ENCODE measurements around the gene PALM.
A peak's percentile ranks its signal among the peaks of the same experiment; 100 is the strongest.

PALM gene

DNA sequence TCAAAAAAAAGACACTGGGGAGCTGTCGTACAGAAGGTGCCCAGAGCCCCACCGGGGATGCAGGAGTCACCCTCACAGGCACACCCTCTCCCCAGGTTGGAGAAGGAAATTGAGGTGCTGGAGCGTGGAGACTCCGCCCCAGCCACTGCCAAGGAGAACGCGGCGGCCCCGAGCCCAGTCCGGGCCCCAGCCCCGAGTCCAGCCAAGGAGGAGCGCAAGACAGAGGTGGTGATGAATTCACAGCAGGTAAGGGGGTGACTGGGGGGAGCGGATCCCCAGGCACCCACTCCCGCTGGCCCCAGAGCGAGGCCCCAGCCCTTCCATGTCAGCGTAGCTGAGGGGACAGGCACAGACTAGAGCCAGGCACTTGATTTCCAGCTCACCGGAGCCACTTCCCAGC, 22.3 kb downstream of the PALM start:
- TF ChIP-seq CTCF (conservative IDR thresholded peaks at IDR 0.05; ENCODE audit: low read depth, low read length), result no peak
- DNase-seq (ENCODE audit: low read depth), result no peak

GRCh38 chr19:732148-733069, 23.7 kb downstream of the PALM start:
- TF ChIP-seq CTCF (conservative IDR thresholded peaks at IDR 0.05; ENCODE audit: low read depth, low read length), result no peak
- DNase-seq (ENCODE audit: low read depth), result no peak
- H3K4me3 ChIP-seq (ENCODE audit: low read depth, low read length), result no peak overlapping the region

More for the DNA sequence above, 22.3 kb downstream of the PALM start:
- H3K4me3 ChIP-seq (ENCODE audit: low read depth, low read length), result no peak overlapping the region

DNA sequence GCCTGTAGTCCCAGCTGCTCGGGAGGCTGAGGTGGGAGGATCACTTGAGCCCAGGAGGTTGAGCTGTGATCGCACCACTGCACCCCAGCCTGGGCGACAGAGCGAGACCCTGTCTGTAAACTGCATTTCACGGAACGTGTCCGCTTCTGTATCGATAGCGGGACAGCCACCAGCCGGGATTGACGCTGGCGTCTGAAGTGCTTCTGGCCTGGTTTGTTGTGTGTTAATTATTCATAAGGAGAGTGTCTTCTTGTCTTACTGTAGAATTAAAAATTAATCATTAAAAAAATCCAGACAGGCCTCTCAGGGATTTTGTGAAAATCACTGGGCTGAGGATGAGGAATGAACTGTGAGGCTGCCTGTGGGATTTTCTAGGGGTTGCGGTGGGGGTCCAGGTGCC, 26.0 kb downstream of the PALM start:
- H3K4me3 ChIP-seq (ENCODE audit: low read depth, low read length), result no peak overlapping the region
- DNase-seq (ENCODE audit: low read depth), result no peak
- TF ChIP-seq CTCF (conservative IDR thresholded peaks at IDR 0.05; ENCODE audit: low read depth, low read length), result no peak

GRCh38 chr19:736125-736524, 27.4 kb downstream of the PALM start:
- TF ChIP-seq CTCF (conservative IDR thresholded peaks at IDR 0.05; ENCODE audit: low read depth, low read length), result no peak
- no peak overlapping the region for H3K4me3 ChIP-seq (ENCODE audit: low read depth, low read length)
- no peak for DNase-seq (ENCODE audit: low read depth)

DNA sequence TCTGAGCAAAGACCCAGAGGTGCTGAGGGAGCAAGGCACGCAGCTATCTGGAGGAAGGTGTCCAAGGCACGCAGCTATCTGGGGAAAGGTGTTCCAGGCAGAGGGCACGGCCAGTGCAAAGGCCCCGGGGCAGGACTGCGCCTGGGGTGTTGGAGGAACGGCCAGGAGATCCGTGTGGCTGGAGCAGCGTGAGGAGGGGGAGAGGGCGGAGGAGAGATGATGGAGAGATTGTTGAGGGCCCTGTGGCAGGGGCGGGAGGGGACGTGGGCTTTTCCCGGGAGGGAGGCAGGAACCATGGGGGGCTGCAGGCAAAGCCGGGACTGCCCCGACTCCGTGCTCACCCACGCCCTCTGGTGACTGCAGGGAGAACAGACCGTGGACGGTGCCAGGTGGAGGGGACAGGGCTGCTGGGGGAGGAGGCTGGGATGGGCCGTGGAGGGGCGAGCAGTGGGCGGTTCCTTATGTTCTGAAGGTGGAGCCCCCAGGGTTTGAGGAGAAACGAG, 28.9 kb downstream of the PALM start:
- TF ChIP-seq CTCF (conservative IDR thresholded peaks at IDR 0.05; ENCODE audit: low read depth, low read length), result peak; percentile 77
- no peak overlapping the region for H3K4me3 ChIP-seq (ENCODE audit: low read depth, low read length)
- DNase-seq (ENCODE audit: low read depth), result peak; percentile 50

DNA sequence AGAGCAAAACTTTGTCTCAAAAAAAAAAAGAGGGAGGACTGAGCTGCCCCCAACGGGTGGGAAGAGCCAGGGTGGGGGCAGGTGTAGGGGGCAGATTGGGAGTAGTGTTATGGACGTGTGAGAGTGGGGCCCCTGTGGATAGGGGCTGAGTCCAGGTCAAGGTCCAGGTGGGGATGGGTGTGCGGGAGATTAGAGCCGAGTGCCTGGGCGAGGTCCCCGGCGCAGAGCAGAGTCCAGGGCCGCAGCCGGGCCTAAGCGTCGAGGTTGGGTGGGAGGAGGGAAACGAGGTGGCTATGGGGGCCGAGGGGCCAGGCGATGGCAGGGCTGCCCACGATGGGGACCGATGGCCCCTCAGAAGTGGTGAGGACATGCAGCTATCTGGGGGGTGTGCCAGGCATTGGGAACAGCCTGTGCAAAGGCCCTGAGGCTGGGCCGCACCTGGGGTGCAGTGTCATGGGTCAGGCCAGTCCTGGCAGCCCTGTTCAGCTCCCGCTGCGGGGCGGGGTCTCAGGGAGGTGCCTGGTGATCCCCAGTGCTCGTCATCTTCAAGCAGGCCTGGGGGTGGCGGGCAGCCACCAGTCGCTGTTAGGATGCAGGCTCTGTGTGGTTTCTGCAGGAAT, 29.9 kb downstream of the PALM start:
- no peak for TF ChIP-seq CTCF (conservative IDR thresholded peaks at IDR 0.05; ENCODE audit: low read depth, low read length)
- H3K4me3 ChIP-seq (ENCODE audit: low read depth, low read length), result no peak overlapping the region
- no peak for DNase-seq (ENCODE audit: low read depth)
